ENCODE results near the gene ARHGAP6.
A peak's percentile ranks its signal among the peaks of the same experiment; 100 is the strongest.
"Not testable (repeated sequence)": the region's sequence is repeated elsewhere in the genome, so short reads cannot be mapped to it uniquely, and the experiment has no call there.

ARHGAP6 gene

DNA sequence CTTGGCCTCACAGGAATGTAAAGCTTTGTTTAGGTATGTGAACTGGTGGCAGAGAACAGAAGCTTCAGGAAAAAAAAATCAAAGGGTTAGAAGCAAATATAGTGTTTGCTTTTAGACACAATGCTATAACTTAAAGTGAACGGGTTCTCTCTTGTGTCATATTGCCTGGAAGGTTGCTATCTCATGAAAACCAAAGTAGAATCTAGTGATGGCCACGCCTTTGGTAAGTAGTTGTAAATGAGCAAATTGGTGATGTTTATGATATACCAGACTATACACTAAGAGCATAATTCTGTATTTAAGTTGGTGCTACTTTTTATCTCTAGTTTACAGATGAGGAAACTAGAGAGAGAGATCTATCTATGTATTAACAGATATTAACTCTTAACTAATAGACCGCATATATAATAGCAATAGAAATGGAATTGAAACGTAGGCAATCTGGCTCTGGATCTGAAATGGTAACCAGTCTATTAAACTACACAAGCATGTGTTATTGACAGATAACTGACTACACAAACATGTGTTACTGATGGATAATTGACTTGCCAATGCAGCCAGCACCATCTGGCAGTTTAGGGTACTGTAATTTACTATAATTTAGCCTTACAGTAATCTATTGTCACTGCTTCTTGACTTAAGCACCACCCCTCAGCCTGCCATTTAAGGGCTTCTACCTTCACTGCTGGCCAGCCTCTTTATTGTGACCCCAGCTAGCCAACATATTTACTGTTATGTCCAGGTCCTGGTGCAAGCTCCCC lies 513.7 kb downstream of the ARHGAP6 start:
- DNase-seq (ENCODE audit: low spot score), result no peak

GRCh38 chrX:11148401-11148800 lies 517.3 kb downstream of the ARHGAP6 start:
- DNase-seq (ENCODE audit: low spot score), result no peak

GRCh38 chrX:11146411-11146810 lies 519.3 kb downstream of the ARHGAP6 start:
- DNase-seq (ENCODE audit: low spot score), result no peak

GRCh38 chrX:11143931-11144678 lies 521.6 kb downstream of the ARHGAP6 start:
- DNase-seq (ENCODE audit: low spot score), result peak; percentile 59

GRCh38 chrX:11138498-11139390 lies 527.0 kb downstream of the ARHGAP6 start:
- no peak for DNase-seq (ENCODE audit: low spot score)

- DNase-seq (ENCODE audit: low spot score), result peak; percentile 2
Measured at GRCh38 chrX:11137543-11138139, 528.1 kb downstream of the ARHGAP6 start.

- no peak for DNase-seq (ENCODE audit: low spot score)
Measured at GRCh38 chrX:11135564-11136185, 530.0 kb downstream of the ARHGAP6 start.

DNA sequence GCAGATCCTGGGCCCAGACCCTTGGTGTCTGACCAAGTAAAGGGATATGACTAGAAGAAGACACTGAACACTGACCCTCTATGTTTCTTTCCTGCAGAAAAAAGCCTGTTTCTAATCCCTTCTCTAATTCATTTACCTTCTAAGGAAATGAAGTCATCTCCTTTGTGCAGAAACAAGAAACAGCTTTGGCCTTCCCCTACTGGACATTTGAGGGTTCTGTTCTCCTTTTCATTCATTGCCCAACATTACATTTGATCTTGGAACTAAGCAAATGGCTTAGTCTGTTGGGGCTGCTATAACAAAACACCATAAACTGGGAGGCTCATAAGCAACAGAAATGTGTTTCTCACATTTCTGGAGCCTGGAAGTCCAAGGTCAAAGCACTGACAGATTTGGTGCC lies 534.6 kb downstream of the ARHGAP6 start:
- no peak for DNase-seq (ENCODE audit: low spot score)

- no peak for DNase-seq (ENCODE audit: low spot score)
Measured at GRCh38 chrX:11130136-11130535, 535.6 kb downstream of the ARHGAP6 start.

DNA sequence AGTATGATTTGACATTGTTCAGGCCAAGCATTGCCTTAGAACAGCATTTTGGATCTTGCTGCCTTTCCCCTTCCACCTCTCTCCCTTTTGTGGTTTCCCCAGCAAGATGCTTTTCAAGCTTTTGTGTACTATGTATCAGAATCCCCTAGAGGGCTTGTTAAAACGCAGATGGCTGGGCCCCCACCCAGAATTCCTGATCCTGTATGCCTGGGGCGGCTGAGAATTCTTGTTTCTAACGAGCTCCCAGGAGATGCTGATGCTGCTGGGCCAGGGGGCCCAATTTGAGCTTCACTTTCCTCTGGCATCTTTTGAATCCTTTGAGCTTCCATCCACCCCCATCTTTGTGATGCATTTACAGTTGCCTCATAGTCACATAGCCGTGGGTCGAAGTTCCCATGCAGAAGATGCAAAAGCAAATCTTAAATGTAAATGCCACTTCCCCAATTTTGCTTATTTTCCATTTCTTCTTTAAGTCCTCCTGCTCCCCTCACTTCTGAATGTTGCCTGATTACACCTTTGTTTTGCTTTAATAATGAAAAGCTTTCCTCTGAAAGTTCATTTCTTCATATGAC lies 536.1 kb downstream of the ARHGAP6 start:
- no peak for DNase-seq (ENCODE audit: low spot score)

DNA sequence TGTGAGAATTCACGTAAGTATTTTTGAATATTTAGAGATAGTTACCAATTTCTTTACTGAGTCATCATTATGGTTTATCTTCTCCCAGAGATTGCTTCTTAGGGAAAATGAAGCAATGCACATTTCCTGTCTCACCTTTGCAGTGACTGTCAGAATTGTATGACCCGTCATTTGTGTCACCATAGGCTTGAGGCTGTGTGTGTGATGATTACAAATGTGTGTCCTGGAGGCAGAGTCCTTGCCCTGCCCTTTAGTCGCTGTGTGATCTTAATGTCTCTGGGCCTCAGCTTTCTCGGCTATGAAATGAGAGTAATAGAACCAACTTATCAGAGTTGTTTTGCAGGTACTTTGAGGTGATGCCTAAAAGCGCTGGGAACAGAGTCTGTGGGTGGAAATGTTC lies 540.7 kb downstream of the ARHGAP6 start:
- DNase-seq (ENCODE audit: low spot score), result no peak

DNA sequence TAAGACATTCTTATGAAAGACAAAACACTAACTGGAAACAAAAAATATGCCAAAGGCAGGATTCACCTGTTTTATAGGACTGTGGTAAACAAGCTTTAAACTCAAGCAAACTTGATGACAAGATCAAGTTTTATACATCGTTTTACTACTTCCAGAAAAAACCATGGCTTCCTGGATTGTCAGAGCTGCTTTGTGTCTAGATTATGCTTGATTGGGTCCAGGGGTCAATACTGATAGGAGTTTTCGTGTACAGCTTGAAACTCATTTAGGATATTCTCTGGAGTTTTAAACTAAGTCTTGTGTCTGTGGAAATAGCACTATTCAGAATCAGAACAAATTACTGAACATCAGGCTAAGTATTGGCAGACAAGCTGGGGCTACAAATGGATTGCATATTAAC lies 541.6 kb downstream of the ARHGAP6 start:
- no peak for DNase-seq (ENCODE audit: low spot score)

GRCh38 chrX:11123087-11123486 lies 542.6 kb downstream of the ARHGAP6 start:
- not testable (repeated sequence) for DNase-seq (ENCODE audit: low spot score)

GRCh38 chrX:11119313-11119943 lies 546.3 kb downstream of the ARHGAP6 start:
- no peak for DNase-seq (ENCODE audit: low spot score)

GRCh38 chrX:11117745-11118144 lies 548.0 kb downstream of the ARHGAP6 start:
- DNase-seq (ENCODE audit: low spot score), result no peak

GRCh38 chrX:11113731-11114130 lies 552.0 kb downstream of the ARHGAP6 start:
- DNase-seq (ENCODE audit: low spot score), result no peak

GRCh38 chrX:11111947-11112346 lies 553.8 kb downstream of the ARHGAP6 start:
- DNase-seq (ENCODE audit: low spot score), result no peak

GRCh38 chrX:11111037-11111851 lies 554.5 kb downstream of the ARHGAP6 start, which contains the start of gene HCCS:
TSS of gene HCCS (plus strand) at chrX:11111332. CDS start at chrX:11112061, 729 bp downstream.
- DNase-seq (ENCODE audit: low spot score), result peak; percentile 83

DNA sequence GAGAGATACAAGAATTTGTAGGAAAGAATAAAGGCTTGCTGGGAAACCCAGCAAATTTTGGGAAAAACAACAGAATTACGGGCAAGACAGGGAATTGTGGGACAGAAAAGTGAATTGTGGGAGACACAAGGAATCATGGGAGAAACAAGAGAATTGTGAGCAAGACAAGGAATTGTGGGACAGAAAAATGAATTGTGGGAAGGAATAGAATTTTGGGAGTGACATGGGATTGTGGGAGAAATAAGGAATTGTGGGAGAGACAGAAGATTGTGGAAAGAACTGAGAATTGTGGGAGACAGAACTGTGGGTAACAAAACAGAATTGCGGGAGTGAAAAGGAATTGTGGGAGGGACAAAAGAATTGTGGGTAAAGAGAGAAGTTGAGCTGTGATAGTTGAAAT lies 555.8 kb downstream of the ARHGAP6 start:
- DNase-seq (ENCODE audit: low spot score), result peak; percentile 3

Measured in SK-N-DZ (cell line).